Mesothelial cell of epicardium (in vitro differentiated cells): ENCODE measurements around the gene PPBP. TPM values are rescaled to one million over a fixed set of nuclear protein-coding genes. Genes with fewer than 3 reads are reported as not detected.
A peak's percentile ranks its signal among the peaks of the same experiment; 100 is the strongest.

Source experiments
- DNase-seq, 2 experiments: peaks; one replicate each; pipeline ENCODE4 v3.0.0; 2021; ENCODE audit warnings: low spot score in 2 of 2; ENCODE audit not compliant: unreplicated experiment in 2 of 2
- H3K27ac Mint-ChIP-seq: 2 replicates; pipeline ENCODE4 v1.8.0; 2021; ENCODE audit warnings: mixed read lengths
- H3K27me3 Mint-ChIP-seq: 2 replicates; pipeline ENCODE4 v1.8.0; 2021; ENCODE audit warnings: low read depth, mixed read lengths
- H3K36me3 Mint-ChIP-seq: 2 replicates; pipeline ENCODE4 v1.8.0; 2021; ENCODE audit warnings: mixed read lengths
- H3K4me1 Mint-ChIP-seq: 2 replicates; pipeline ENCODE4 v1.8.0; 2021; ENCODE audit warnings: mixed read lengths
- H3K4me3 Mint-ChIP-seq: 2 replicates; pipeline ENCODE4 v1.8.0; 2021; ENCODE audit warnings: mild to moderate bottlenecking, moderate library complexity, mixed read lengths
- H3K9me3 Mint-ChIP-seq: 2 replicates; pipeline ENCODE4 v1.8.0; 2021; ENCODE audit warnings: mixed read lengths
- total RNA-seq: library from RNA; stranded (reverse); gene quantifications from 3 replicates; pipeline ENCODE4 v1.2.1, GENCODE V29; 2021
- TF ChIP-seq, protein P1 (sequence below): fragments of 200-600 bp; sonication (generic); IDR thresholded peaks from one replicate; pipeline ENCODE4 v1.5.0; 2021; ENCODE audit warnings: antibody characterized with exemption; ENCODE audit not compliant: unreplicated experiment

PPBP gene
- total RNA-seq, 1 donor from 2014 or later, result not detected

DNA sequence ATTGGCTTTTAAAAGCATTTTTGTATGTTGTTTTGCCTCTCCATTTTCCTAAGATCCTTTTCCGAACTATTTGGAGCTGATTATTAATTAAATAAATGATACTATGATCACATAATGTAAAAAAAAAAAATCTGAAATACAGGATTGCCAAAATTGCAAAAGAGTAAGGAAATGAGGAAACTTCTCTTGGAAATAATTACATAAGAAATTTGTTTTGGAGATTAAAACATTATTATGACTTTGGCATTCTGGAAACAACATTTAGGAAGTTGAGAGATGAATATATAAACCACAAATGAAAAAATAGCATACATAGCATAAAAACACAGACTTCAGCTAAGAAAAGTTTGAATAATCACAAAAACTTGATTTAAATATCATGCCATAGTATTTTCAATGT is 39.7 kb downstream of the PPBP start:
- peaks cover 10% of the 10 kb centered on the region for H3K4me1 Mint-ChIP-seq
- H3K36me3 Mint-ChIP-seq, result no peaks in the 10 kb centered on the region
- no peak for DNase-seq
- H3K27me3 Mint-ChIP-seq, result peaks cover 42% of the 10 kb centered on the region
- TF ChIP-seq, protein P1, sequence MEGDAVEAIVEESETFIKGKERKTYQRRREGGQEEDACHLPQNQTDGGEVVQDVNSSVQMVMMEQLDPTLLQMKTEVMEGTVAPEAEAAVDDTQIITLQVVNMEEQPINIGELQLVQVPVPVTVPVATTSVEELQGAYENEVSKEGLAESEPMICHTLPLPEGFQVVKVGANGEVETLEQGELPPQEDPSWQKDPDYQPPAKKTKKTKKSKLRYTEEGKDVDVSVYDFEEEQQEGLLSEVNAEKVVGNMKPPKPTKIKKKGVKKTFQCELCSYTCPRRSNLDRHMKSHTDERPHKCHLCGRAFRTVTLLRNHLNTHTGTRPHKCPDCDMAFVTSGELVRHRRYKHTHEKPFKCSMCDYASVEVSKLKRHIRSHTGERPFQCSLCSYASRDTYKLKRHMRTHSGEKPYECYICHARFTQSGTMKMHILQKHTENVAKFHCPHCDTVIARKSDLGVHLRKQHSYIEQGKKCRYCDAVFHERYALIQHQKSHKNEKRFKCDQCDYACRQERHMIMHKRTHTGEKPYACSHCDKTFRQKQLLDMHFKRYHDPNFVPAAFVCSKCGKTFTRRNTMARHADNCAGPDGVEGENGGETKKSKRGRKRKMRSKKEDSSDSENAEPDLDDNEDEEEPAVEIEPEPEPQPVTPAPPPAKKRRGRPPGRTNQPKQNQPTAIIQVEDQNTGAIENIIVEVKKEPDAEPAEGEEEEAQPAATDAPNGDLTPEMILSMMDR, result no peak
- H3K27ac Mint-ChIP-seq, result no peak overlapping the region
- no peak overlapping the region for H3K4me3 Mint-ChIP-seq
- peaks cover 4% of the 10 kb centered on the region for H3K9me3 Mint-ChIP-seq

DNA sequence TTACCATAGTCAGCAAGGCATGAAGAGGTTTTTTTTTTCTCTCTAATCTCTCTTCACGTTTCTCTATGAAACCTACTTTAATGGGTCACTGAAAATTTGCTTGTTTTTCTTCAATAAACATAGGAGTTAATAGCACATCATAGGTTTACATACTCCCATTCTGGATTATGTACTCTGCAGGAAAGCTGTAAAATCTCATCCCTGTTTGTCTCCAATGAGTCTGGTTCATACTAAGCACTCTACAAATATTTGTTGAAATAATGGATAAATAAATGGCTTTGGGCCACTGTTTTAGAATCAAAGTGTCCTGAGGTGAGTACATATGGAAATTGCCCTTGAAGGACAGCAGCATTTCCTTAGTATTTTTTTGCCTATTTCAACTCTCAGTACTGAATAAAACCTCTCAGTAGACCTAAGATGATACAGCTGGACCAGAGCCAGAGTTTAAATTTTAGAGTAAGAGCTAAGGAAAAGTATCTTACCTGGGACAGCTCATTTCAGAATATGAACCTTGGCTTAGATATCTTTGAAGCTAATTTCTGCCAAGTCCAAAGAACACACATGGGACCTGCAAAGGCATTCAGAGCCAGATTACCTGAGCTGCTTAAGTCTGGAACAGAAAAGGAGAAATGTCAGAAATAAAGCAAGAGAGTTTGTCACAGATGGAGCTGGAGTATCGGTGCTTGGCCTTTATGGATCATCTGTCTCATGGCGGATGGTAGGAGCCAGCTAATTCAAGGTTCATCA is 40.6 kb downstream of the PPBP start:
- no peak for DNase-seq
- H3K4me1 Mint-ChIP-seq, result peaks cover 10% of the 10 kb centered on the region
- H3K27me3 Mint-ChIP-seq, result peaks cover 50% of the 10 kb centered on the region
- no peaks in the 10 kb centered on the region for H3K36me3 Mint-ChIP-seq
- no peak overlapping the region for H3K4me3 Mint-ChIP-seq
- no peak overlapping the region for H3K27ac Mint-ChIP-seq
- no peaks in the 10 kb centered on the region for H3K9me3 Mint-ChIP-seq
- TF ChIP-seq, protein P1, result no peak

DNA sequence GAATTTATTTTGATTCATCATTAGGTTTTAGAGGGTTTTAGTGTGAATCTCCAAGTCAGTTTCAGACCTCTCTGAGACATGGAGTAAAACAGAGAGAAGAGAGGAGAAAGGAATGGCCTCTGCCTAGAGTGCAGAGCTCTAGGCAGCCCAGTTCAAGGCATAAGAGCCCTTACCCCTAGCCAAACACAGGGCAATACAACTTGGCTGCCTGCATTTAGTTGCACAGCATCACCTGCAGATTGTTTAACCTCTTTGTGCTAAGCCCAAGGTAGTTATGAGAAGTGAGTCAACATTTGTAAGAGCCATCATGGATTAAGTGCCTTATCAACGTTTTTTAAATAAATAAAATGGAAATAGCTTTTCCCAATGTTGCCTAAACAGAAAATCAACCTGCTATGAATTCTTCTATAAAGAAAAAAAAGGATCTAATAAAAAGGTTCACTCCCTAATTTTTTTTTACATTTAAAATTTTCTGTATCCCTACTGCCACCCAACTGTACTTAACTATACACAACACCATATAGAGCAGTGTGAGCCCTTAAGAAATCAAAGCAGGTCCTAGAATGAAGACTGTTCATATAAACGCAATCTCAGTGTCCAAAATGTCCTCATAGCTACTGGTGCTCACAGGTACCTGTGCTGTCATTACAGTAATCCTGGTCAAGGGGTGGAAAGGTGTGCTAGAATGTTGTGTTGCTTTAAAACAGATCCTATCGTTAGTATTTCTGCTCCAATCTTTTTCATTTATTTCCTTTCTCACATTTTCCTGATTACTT is 42.1 kb downstream of the PPBP start:
- TF ChIP-seq, protein P1, result no peak
- Mint-ChIP-seq H3K36me3 (no peaks in the 10 kb centered on the region), H3K27me3 (peaks cover 66% of the 10 kb centered on the region), H3K4me1 (peaks cover 10% of the 10 kb centered on the region), H3K27ac (no peak overlapping the region), H3K9me3 (no peaks in the 10 kb centered on the region), H3K4me3 (no peak overlapping the region)
- DNase-seq, result no peak

DNA sequence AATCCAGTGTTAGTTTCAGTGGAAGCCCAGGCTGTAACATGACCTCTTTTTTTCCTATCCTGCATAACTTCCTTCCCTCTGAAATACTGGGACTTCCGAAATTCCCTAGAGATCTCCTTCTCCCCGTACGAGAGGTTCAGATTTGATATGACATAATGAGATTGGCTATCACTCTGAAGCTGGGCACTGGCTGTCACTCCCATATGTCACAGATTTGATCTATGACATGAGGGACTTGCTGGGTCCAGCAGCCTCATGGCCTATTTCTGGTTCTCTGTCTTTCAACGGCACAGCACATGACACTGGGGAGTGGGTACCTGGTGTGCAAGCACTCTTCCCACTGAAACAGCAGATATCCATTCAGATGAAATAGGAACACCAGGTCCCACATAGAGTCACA is 42.9 kb downstream of the PPBP start:
- DNase-seq, result no peak
- Mint-ChIP-seq H3K9me3 (no peaks in the 10 kb centered on the region), H3K27me3 (peaks cover 71% of the 10 kb centered on the region), H3K4me1 (peaks cover 10% of the 10 kb centered on the region), H3K27ac (no peak overlapping the region), H3K4me3 (peak overlapping the region; percentile 18), H3K36me3 (no peaks in the 10 kb centered on the region)
- TF ChIP-seq, protein P1, result no peak

DNA sequence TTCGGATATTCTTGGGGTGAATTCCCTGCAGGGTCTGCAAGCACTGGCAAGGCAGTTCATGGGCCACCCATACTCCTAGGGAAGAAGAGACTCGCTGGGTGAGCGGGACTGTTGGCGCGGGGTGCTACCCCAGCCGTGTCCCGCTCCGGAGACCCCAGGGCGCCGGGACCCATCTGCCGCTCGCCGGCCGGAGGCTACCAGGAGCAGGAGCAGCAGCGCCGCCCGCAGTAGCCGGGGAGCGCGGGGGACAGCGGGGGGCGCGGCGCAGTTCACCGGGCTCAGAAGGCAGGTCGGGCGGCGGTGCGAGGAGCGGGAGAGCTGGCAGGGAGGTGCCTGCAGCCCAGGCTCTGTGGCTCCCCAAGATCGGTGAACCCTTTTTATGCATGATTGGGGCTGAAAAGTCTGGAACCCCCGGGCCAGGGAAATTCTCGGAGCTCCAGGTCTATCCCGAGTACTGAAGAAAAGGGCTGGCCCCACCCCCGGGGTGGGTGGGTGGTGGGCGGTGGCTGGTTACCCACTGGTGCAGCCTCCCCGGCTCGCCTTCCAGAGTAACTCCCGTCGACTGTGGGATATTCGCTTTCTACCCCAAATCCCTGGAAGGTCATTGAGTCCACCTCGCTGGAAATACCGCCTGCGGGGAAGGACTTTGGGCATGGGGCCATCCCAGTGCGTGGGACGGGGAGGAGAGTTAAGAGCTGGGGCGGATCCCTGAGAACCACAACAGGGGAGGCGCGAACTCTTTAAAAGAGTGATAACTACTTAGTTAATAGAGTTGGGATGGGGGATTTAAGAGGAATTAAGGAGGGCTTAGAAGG is 43.7 kb downstream of the PPBP start:
- H3K36me3 Mint-ChIP-seq, result no peaks in the 10 kb centered on the region
- DNase-seq, result peak in 1 of 2 experiments; percentile 54
- TF ChIP-seq, protein P1, result no peak
- H3K27ac Mint-ChIP-seq, result no peak overlapping the region
- peaks cover 10% of the 10 kb centered on the region for H3K4me1 Mint-ChIP-seq
- H3K27me3 Mint-ChIP-seq, result peaks cover 73% of the 10 kb centered on the region
- no peaks in the 10 kb centered on the region for H3K9me3 Mint-ChIP-seq
- H3K4me3 Mint-ChIP-seq, result peak overlapping the region; percentile 64
